ENCODE measurements around the gene ZNF284. TPM values are rescaled to one million over a fixed set of nuclear protein-coding genes. Genes with fewer than 3 reads are reported as not detected.

The ZNF284 gene
- total and polyA plus RNA-seq, 3 donors from 2014 or later, result 0.96 to 1.5 (median 1.0) TPM

GRCh38 chr19:44072543-44073401 lies 813 bp downstream of the ZNF284 start:
- H3K27me3 ChIP-seq, result no peaks in the 10 kb centered on the region
- no peak overlapping the region for H3K27ac ChIP-seq
- TF ChIP-seq, protein P1, sequence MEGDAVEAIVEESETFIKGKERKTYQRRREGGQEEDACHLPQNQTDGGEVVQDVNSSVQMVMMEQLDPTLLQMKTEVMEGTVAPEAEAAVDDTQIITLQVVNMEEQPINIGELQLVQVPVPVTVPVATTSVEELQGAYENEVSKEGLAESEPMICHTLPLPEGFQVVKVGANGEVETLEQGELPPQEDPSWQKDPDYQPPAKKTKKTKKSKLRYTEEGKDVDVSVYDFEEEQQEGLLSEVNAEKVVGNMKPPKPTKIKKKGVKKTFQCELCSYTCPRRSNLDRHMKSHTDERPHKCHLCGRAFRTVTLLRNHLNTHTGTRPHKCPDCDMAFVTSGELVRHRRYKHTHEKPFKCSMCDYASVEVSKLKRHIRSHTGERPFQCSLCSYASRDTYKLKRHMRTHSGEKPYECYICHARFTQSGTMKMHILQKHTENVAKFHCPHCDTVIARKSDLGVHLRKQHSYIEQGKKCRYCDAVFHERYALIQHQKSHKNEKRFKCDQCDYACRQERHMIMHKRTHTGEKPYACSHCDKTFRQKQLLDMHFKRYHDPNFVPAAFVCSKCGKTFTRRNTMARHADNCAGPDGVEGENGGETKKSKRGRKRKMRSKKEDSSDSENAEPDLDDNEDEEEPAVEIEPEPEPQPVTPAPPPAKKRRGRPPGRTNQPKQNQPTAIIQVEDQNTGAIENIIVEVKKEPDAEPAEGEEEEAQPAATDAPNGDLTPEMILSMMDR (IDR thresholded peaks at IDR 0.05), result no peak
- no peak for TF ChIP-seq POLR2A (IDR thresholded peaks at IDR 0.05)
- no peaks in the 10 kb centered on the region for H3K36me3 ChIP-seq (ENCODE audit: low read depth, missing control alignments)
- H3K4me1 ChIP-seq, result no peaks in the 10 kb centered on the region
- intact Hi-C loops (cut with DNase I; ENCODE audit: low total_unique reads), result no loop called here
- no peaks in the 10 kb centered on the region for H3K9me3 ChIP-seq
- no peak for DNase-seq
- 14% methylated on average over 18 of the region's 18 CpGs for WGBS, 2 donors
- peak overlapping the region; percentile 59 to 71 for H3K4me3 ChIP-seq

- TF ChIP-seq POLR2A (IDR thresholded peaks at IDR 0.05), result no peak
- TF ChIP-seq, protein P1 (IDR thresholded peaks at IDR 0.05), result no peak
- no peak overlapping the region for H3K27ac ChIP-seq
- no peaks in the 10 kb centered on the region for H3K36me3 ChIP-seq (ENCODE audit: low read depth, missing control alignments)
- H3K27me3 ChIP-seq, result no peaks in the 10 kb centered on the region
- no peak overlapping the region for H3K4me3 ChIP-seq
- WGBS, 2 donors, result 91 to 94% methylated on average over 2 of the region's 2 CpGs
- H3K9me3 ChIP-seq, result no peaks in the 10 kb centered on the region
- H3K4me1 ChIP-seq, result no peaks in the 10 kb centered on the region
- intact Hi-C loops (cut with DNase I; ENCODE audit: low total_unique reads), result no loop called here
- DNase-seq, result no peak
Observed at GRCh38 chr19:44076325-44076724, 4.4 kb downstream of the ZNF284 start.

DNA sequence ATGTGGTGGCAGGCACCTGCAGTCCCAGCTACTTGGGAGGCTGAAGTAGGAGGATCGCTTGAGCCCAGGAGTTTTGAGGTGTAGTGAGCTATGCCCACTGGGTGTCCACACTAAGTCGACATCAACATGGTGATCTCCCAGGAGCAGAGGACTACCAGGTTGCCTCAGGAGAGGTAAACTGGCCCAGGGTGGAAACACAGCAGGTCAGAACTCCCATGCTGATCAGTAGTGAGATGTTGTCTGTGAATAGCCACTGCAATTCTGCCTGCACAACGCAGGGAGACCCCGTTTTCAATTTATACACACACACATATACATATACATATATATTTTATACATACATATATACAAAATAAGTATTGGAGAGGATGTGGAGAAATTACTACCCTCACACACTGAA lies 20.1 kb downstream of the ZNF284 start:
- Histone ChIP-seq H3K36me3 (ENCODE audit: low read depth, missing control alignments) (no peaks in the 10 kb centered on the region), H3K27ac (no peak overlapping the region), H3K27me3 (no peaks in the 10 kb centered on the region), H3K4me3 (no peak overlapping the region), H3K9me3 (no peaks in the 10 kb centered on the region), H3K4me1 (peaks cover 5% of the 10 kb centered on the region)
- 59 to 61% methylated on average over 4 of the region's 4 CpGs for WGBS, 2 donors
- intact Hi-C loops (cut with DNase I; ENCODE audit: low total_unique reads), result no loop called here
- TF ChIP-seq POLR2A (IDR thresholded peaks at IDR 0.05), result no peak
- TF ChIP-seq, protein P1 (IDR thresholded peaks at IDR 0.05), result no peak
- DNase-seq, result no peak

GRCh38 chr19:44093931-44094765 lies 22.2 kb downstream of the ZNF284 start, which contains the start of gene ZNF224:
ZNF224 (plus strand) TSS chr19:44094361; CDS start chr19:44097874, 3,513 bp downstream.
- Histone ChIP-seq H3K27me3 (no peaks in the 10 kb centered on the region), H3K9me3 (no peaks in the 10 kb centered on the region), H3K4me3 (peak within 1 kb of the TSS; percentile 73 to 85), H3K27ac (peak within 1 kb of the TSS; percentile 53 to 60), H3K36me3 (ENCODE audit: low read depth, missing control alignments) (no peaks in the 10 kb centered on the region), H3K4me1 (peaks cover 5% of the 10 kb centered on the region)
- peak; percentile 97 for DNase-seq
- WGBS, 2 donors, result 0% methylated on average over 35 to 50 of the region's 50 CpGs
- intact Hi-C loops (cut with DNase I; ENCODE audit: low total_unique reads), result no loop called here
- no peak for TF ChIP-seq POLR2A (IDR thresholded peaks at IDR 0.05)
- TF ChIP-seq, protein P1 (IDR thresholded peaks at IDR 0.05), result no peak
